Putamen (tissue), 1 donor: ENCODE results near the gene ESPL1.
A peak's percentile ranks its signal among the peaks of the same experiment; 100 is the strongest.

Experiments used
- DNase-seq: peaks from one replicate; pipeline ENCODE4 v3.0.0-alpha.2; 2016; ENCODE audit warnings: low spot score

The ESPL1 gene

GRCh38 chr12:53231671-53231920 is 36.5 kb upstream of the ESPL1 start:
- DNase-seq: no peak

GRCh38 chr12:53231921-53232645 is 36.0 kb upstream of the ESPL1 start, which contains the start of gene RARG:
Gene RARG (minus strand): TSS chr12:53232209. CDS start chr12:53227545, 4,664 bp downstream.
- no peak for DNase-seq

GRCh38 chr12:53232646-53233461 is 35.2 kb upstream of the ESPL1 start:
- no peak for DNase-seq

GRCh38 chr12:53233671-53234121 is 34.4 kb upstream of the ESPL1 start:
- no peak for DNase-seq

GRCh38 chr12:53234271-53234914 is 33.7 kb upstream of the ESPL1 start:
- DNase-seq: no peak

GRCh38 chr12:53235164-53235563 is 32.9 kb upstream of the ESPL1 start:
- DNase-seq: no peak

GRCh38 chr12:53235742-53236442 is 32.2 kb upstream of the ESPL1 start:
- no peak for DNase-seq

GRCh38 chr12:53236443-53237111 is 31.5 kb upstream of the ESPL1 start:
- DNase-seq: no peak

GRCh38 chr12:53239643-53240258 is 28.3 kb upstream of the ESPL1 start:
- DNase-seq: no peak

- DNase-seq: no peak
Measured at GRCh38 chr12:53241623-53242412, 26.3 kb upstream of the ESPL1 start.

- DNase-seq: no peak
Measured at GRCh38 chr12:53244337-53244736, 23.8 kb upstream of the ESPL1 start.

- DNase-seq: no peak
Measured at GRCh38 chr12:53245286-53245685, 22.8 kb upstream of the ESPL1 start.

- DNase-seq: peak; percentile 78
Measured at GRCh38 chr12:53251477-53252348, 16.4 kb upstream of the ESPL1 start.

GRCh38 chr12:53252349-53252916 is 15.7 kb upstream of the ESPL1 start:
- DNase-seq: no peak

- no peak for DNase-seq
Measured at GRCh38 chr12:53253298-53253697, 14.8 kb upstream of the ESPL1 start.

GRCh38 chr12:53254816-53255545 is 13.1 kb upstream of the ESPL1 start:
- no peak for DNase-seq

- DNase-seq: no peak
Measured at GRCh38 chr12:53255996-53256395, 12.1 kb upstream of the ESPL1 start.
